Non-pigmented ciliary epithelial cell (primary cell): ENCODE measurements around the gene PLA2G7.
"Not testable (repeated sequence)": the region's sequence is repeated elsewhere in the genome, so short reads cannot be mapped to it uniquely, and the experiment has no call there.

Experiments used
- DNase-seq: peaks from one replicate; pipeline ENCODE4 v3.0.0-alpha.2; 2010; ENCODE audit warnings: low read depth

The PLA2G7 gene

GRCh38 chr6:46734867-46735719, at the start of gene PLA2G7:
TSS of gene PLA2G7 (minus strand) at chr6:46735375. CDS start at chr6:46722891, 12,484 bp downstream.
- DNase-seq: no peak

GRCh38 chr6:46784535-46784934, 49.4 kb upstream of the PLA2G7 start:
- DNase-seq: no peak

DNA sequence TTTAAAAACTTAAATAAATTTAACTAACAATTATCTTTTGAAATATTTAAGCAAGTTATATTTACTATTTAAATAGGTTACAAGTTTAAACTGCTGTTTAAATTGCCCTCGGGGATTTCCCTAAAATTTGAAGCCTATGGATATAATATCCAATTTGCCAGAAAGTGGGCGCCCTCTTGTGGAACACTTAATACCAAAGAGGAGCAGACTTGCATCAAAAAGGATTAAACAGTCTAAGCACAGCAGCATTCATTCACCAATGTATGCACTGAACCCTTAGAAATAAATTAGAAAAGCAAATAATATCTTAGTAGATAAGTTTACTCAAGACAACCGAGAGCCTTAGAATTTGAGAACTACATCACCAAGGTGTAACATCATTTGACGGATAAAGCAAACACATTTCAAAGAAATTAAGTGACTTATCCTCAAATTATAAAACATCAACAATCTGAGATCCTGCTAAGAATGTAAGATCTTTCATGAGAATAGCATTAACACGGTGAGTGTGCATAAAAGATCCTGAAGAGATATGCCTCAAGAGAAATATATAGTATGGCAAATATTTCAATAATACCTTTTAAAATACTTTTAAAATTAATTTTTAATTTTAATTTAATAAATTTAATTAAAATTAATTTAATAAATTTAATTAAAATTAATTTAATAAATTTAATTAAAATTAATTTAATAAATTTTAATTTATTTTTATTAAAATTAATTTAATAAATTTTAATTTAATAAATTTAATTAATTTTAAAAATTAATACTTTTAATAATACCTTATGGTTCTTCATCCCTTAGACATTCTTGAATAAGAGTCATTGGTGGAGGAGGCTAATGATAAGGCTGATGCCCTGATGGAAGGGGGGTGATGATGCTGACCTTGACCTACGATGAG, 46.6 kb upstream of the PLA2G7 start:
- DNase-seq: peak; percentile 20

GRCh38 chr6:46777476-46778346, 42.5 kb upstream of the PLA2G7 start:
- no peak for DNase-seq

DNA sequence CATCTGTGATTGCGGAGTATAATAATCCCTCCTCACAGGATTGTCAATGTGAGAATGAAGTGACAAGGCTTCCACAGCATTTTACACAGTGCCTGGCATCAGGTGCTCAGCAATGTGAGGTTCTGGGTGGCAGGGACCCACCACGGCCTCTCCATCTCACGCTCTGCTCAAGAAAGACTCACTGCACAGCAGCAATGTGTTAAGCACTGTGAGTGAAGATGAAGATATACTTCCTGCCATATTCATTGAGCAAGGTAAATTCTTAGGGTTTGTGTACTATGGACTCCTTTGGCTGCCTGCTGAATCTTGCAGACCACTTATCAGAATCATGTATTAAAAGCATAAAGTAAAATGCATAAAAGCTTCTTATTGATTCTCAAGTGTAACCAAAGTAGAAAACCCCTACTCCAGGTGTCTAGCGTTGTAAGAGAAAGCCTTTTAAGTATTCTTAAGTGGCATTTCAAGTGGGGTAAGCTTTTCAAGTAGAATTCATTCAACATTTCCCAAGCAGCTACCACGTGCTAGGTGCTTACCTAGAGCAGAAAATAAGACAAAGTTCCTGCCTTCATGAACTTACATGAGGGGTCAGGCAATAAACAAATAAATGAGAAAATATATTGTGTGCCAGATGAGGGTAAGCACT, 41.0 kb upstream of the PLA2G7 start:
- DNase-seq: no peak

GRCh38 chr6:46774736-46775135, 39.6 kb upstream of the PLA2G7 start:
- DNase-seq: not testable (repeated sequence)

- DNase-seq: no peak
These were observed 38.2 kb upstream of the PLA2G7 start for GRCh38 chr6:46773201-46773855.

DNA sequence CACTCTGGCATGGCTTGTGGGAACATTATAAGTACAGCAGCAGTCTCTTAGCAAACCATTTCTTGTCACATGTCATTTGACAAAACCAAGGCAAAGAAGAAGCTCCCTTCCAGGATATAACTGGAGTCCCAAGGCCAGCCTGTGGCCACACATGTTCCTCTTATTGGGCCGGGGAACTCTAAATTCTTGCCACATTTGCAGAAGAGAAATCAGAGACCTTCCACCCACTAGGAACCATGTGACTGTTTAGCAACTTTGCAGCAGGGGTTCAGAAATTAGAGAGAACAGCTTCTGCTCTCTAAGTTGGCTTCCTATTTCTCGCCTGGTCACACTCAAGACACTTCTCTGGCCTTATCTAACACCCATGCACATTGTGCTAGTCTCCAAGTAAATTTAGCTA, 37.6 kb upstream of the PLA2G7 start:
- no peak for DNase-seq

DNA sequence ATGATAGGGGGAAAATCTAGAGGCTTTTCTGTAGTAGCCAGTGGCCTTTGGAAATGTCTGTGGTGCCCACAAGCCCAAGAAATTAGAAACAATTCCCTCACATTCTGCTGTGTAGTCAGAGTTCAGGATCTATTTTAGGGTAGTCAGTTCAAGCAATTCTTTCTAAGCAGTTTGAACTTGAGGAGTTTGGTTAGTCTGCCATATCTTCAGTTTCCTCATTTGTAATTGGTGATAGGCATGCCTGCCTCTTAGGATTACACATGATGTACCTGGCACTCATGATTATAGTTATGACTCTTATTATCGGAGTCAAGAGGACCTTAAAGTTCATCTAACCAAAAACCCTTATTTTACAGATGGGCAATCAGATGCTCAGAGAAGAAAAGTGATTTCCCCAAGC, 36.8 kb upstream of the PLA2G7 start:
- DNase-seq: no peak

DNA sequence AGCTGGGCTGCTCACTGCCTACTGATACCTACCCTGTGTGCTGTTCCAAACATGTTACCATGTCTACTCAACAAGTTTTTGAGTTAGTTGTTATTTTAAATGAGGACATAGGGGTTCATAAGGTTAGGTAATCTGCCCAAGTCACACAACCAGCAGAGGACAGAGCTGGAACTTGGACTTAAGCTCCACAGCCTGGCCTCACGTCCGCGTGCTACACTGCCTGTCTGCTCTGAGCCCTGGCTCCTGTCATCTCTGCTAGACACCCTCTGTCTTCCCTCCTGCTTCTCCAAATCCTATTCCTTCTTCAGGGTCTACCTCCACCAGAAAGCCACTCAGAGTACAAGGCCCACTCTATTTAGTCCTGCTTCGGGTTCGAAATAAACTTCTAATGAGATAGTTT, 29.8 kb upstream of the PLA2G7 start:
- DNase-seq: no peak

GRCh38 chr6:46764280-46764679, 29.1 kb upstream of the PLA2G7 start:
- not testable (repeated sequence) for DNase-seq

DNA sequence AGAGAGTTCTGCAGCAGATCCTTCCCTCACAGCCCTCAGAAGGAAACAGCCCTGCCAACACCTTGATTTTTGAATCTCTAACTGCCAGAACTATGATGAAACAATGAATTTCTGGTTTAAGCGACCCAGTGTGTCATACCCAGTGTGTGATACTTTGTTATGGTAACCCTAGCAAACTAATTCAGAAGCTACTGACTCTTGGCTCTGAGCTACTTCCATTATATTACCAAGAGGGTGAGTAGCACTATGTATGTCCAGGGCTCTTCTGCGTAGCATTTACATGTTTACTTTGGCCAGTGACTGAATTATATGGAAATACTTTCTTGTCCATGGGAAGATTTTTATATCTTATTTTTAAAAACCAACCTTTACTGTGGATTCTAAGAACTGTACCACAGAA, 28.3 kb upstream of the PLA2G7 start:
- no peak for DNase-seq

DNA sequence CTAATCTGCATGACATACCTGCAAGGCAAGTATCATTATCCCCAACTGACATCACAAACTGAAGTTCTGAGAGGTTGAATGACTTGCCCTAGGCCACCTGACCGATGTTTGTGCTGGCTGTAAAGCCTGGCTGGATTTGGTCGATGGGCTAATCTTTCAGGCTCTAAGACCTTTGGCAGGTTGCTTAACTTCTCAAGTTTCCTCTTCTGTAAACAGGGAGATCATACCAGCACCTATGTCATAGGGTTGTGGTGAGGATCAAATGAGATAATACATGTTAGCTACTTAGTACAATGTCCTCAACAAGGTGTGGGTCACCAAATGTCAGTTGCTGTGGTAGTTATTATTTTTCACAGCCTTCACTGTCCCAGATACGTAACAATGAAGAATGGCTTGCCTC, 25.8 kb upstream of the PLA2G7 start:
- DNase-seq: no peak

DNA sequence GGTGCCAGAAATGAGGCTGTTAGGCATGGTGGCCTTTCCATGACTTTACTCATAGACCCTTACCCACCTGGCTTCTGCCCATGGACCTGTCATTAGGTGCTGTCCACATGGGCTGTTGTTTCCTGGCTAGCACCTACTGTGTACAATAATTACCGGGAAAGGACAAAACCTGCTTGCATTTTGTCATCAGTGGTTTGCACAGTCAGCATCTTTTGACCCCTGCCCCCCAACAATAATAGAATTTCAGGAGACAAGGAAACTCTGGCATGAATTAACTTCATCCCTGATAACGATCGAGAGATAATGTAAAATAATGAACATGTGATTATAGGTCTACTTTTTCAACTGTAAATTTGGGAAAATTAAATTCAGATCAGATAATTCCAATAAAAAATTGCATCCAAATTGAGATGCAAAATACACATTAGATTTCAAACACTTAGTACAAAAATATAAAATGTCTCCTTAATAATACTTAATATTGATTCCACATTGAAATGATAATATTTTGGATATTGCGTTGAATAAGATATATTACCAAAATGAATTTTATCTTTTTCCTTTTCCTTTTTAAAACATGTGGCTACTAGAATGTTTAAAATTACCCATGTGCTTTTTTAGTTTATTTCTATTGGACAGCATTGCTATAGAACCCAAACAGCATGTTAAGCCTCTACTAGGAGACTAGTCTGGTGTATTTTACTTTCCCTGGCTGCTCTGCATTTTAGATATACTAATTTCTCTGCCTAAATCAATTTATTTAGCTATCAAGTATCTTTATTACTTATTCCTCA, 24.0 kb upstream of the PLA2G7 start:
- DNase-seq: no peak

DNA sequence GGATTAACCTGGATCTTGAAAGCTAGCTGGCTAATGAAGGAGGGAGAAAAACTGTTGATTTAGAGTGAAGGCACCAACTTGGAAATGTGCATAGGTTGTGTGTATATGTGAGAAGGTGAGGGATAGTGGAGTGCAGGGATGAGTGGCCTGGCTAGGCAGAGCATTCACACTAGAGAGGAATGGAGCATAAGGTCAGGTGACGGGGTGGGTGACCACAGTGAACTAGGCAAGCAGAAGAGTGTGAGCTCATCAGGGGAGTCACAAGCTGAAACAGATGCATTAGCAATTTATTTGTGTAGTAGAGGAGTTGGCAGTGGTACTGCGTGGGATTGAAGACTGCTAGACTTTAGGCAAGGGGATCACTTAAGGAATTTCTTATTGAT, 22.0 kb upstream of the PLA2G7 start:
- DNase-seq: no peak

- no peak for DNase-seq
These were observed 21.5 kb upstream of the PLA2G7 start for GRCh38 chr6:46756469-46757213.

GRCh38 chr6:46755865-46756264, 20.7 kb upstream of the PLA2G7 start:
- DNase-seq: no peak

GRCh38 chr6:46751658-46752057, 16.5 kb upstream of the PLA2G7 start:
- no peak for DNase-seq

DNA sequence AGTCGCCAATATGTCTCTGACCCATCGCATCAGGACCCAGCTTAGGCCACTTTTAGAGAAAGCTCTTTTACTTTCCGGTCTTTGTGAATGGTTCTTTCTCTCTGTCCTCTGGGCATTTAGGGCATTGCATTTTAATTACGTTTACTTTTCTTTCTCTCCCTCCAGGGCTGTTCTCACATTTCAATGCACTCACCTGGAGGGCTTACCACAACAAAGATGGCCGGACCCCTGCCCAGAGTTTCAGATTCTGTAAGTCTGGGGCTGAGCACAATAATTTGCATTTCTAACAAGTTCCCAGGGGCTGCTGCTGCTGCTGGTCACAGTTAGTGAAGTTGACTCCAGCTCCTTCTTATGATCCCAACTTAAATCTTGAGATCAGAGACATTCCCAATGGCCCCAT, 14.6 kb upstream of the PLA2G7 start:
- DNase-seq: no peak
